ENCODE results near the gene SUN3. TPM values are rescaled to one million over a fixed set of nuclear protein-coding genes. Genes with fewer than 3 reads are reported as not detected.
"Not testable (repeated sequence)": the region's sequence is repeated elsewhere in the genome, so short reads cannot be mapped to it uniquely, and the experiment has no call there.

Gene SUN3
- total RNA-seq, 2 donors from 2014 or later: not detected

GRCh38 chr7:48009954-48010353 is 19.0 kb downstream of the SUN3 start:
- H3K4me3 ChIP-seq: no peak overlapping the region
- H3K4me1 ChIP-seq: no peaks in the 10 kb centered on the region
- no peaks in the 10 kb centered on the region for H3K27me3 ChIP-seq
- H3K36me3 ChIP-seq: no peaks in the 10 kb centered on the region
- no peak for DNase-seq (ENCODE audit: low spot score)
- no peaks in the 10 kb centered on the region for H3K9me3 ChIP-seq
- no peak for TF ChIP-seq CTCF (IDR thresholded peaks at IDR 0.05)
- no peak overlapping the region for H3K27ac ChIP-seq

- H3K36me3 ChIP-seq: no peaks in the 10 kb centered on the region
- no peak overlapping the region for H3K27ac ChIP-seq
- no peak overlapping the region for H3K4me3 ChIP-seq
- no peak for DNase-seq (ENCODE audit: low spot score)
- H3K4me1 ChIP-seq: no peaks in the 10 kb centered on the region
- H3K27me3 ChIP-seq: no peaks in the 10 kb centered on the region
- no peak for TF ChIP-seq CTCF (IDR thresholded peaks at IDR 0.05)
- H3K9me3 ChIP-seq: no peaks in the 10 kb centered on the region
These were observed 19.6 kb downstream of the SUN3 start for GRCh38 chr7:48009257-48009656.

- Histone ChIP-seq H3K36me3 (no peaks in the 10 kb centered on the region), H3K27ac (no peak overlapping the region), H3K4me1 (no peaks in the 10 kb centered on the region), H3K4me3 (no peak overlapping the region), H3K27me3 (no peaks in the 10 kb centered on the region), H3K9me3 (no peaks in the 10 kb centered on the region)
- no peak for DNase-seq (ENCODE audit: low spot score)
- TF ChIP-seq CTCF (IDR thresholded peaks at IDR 0.05): no peak
These were observed 22.0 kb downstream of the SUN3 start for GRCh38 chr7:48006866-48007265.

- no peaks in the 10 kb centered on the region for H3K27me3 ChIP-seq
- H3K36me3 ChIP-seq: no peaks in the 10 kb centered on the region
- no peaks in the 10 kb centered on the region for H3K9me3 ChIP-seq
- TF ChIP-seq CTCF (IDR thresholded peaks at IDR 0.05): no peak
- no peak for DNase-seq (ENCODE audit: low spot score)
- no peaks in the 10 kb centered on the region for H3K4me1 ChIP-seq
- no peak overlapping the region for H3K4me3 ChIP-seq
- H3K27ac ChIP-seq: no peak overlapping the region
These were observed 24.3 kb downstream of the SUN3 start for GRCh38 chr7:48004638-48005037.

- Histone ChIP-seq H3K27ac (no peak overlapping the region), H3K4me3 (no peak overlapping the region), H3K36me3 (no peaks in the 10 kb centered on the region), H3K27me3 (no peaks in the 10 kb centered on the region), H3K4me1 (no peaks in the 10 kb centered on the region), H3K9me3 (no peaks in the 10 kb centered on the region)
- no peak for DNase-seq (ENCODE audit: low spot score)
- no peak for TF ChIP-seq CTCF (IDR thresholded peaks at IDR 0.05)
These were observed 24.9 kb downstream of the SUN3 start for GRCh38 chr7:48004032-48004431.

GRCh38 chr7:48000164-48000563 is 28.7 kb downstream of the SUN3 start:
- not testable (repeated sequence) for H3K27ac ChIP-seq; H3K4me1 ChIP-seq; H3K9me3 ChIP-seq; H3K36me3 ChIP-seq; DNase-seq (ENCODE audit: low spot score); H3K4me3 ChIP-seq; H3K27me3 ChIP-seq

Measured in right atrium auricular region (tissue), 2 donors.